ENCODE results near the gene ST3GAL3.

DNA sequence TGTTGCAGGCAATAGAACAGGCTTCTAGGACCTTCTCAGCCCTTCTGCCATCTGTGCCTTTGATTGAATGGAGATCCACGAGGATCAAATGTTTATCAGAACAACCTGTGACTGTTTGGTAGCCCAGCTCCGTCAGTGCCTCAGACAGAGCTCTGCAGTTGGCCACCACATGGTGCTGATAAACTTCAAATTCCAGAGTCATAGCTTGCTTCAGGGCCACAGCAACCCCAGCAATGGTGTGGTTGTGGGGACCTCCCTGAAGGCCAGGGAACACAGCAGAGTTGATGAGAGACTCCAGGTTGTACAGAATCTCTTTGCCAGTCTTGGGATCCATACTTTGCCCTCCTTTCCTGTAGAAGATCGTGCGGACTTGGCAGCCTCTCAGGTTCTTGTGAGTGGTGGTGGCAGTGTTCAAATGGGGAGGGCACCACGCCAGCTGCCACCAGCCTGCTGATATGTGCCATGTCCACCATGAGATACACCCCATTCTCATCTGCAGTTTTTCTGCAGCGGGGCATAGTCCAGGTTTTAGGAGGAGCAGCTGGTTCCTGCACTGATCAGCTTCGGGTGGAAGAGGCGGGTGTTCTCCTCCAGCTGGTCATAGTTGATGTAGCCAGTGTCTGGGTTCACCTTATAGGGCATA lies 143.4 kb downstream of the ST3GAL3 start:
- TF ChIP-seq POLR2A (IDR thresholded peaks at IDR 0.05): no peak
- TF ChIP-seq, protein P1, sequence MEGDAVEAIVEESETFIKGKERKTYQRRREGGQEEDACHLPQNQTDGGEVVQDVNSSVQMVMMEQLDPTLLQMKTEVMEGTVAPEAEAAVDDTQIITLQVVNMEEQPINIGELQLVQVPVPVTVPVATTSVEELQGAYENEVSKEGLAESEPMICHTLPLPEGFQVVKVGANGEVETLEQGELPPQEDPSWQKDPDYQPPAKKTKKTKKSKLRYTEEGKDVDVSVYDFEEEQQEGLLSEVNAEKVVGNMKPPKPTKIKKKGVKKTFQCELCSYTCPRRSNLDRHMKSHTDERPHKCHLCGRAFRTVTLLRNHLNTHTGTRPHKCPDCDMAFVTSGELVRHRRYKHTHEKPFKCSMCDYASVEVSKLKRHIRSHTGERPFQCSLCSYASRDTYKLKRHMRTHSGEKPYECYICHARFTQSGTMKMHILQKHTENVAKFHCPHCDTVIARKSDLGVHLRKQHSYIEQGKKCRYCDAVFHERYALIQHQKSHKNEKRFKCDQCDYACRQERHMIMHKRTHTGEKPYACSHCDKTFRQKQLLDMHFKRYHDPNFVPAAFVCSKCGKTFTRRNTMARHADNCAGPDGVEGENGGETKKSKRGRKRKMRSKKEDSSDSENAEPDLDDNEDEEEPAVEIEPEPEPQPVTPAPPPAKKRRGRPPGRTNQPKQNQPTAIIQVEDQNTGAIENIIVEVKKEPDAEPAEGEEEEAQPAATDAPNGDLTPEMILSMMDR (IDR thresholded peaks at IDR 0.05): no peak
